ENCODE data around the gene TNK1.

TNK1 gene

GRCh38 chr17:7413346-7413985 lies 32.6 kb downstream of the TNK1 start:
- no peak for DNase-seq

GRCh38 chr17:7414837-7415236 lies 33.9 kb downstream of the TNK1 start:
- DNase-seq = no peak

- no peak for DNase-seq
Observed at GRCh38 chr17:7415784-7416183, 34.9 kb downstream of the TNK1 start.

- no peak for DNase-seq
Observed at GRCh38 chr17:7416323-7416722, 35.4 kb downstream of the TNK1 start.

- no peak for DNase-seq
Observed at GRCh38 chr17:7417056-7417655, 36.3 kb downstream of the TNK1 start.

- DNase-seq = no peak
Observed at GRCh38 chr17:7418472-7419152, 37.7 kb downstream of the TNK1 start.

- no peak for DNase-seq
Observed at GRCh38 chr17:7419819-7420610, 39.1 kb downstream of the TNK1 start, which contains the start of gene SPEM1. Gene SPEM1, plus strand, starts transcription at chr17:7420324. Its CDS starts 61 bp downstream, at chr17:7420385.

- DNase-seq = no peak
Observed at GRCh38 chr17:7421186-7421585, 40.3 kb downstream of the TNK1 start.

GRCh38 chr17:7423679-7424078 lies 42.8 kb downstream of the TNK1 start:
- DNase-seq = no peak

GRCh38 chr17:7425316-7425715 lies 44.4 kb downstream of the TNK1 start, which contains the start of gene SPEM2:
Gene SPEM2, plus strand, starts transcription at chr17:7425616. Its CDS starts 73 bp downstream, at chr17:7425689.
- DNase-seq = no peak

- DNase-seq = no peak
Observed at GRCh38 chr17:7425756-7426155, 44.9 kb downstream of the TNK1 start.

GRCh38 chr17:7426203-7426863 lies 45.4 kb downstream of the TNK1 start:
- no peak for DNase-seq

GRCh38 chr17:7426896-7427489 lies 46.1 kb downstream of the TNK1 start:
- no peak for DNase-seq

- DNase-seq = no peak
Observed at GRCh38 chr17:7427549-7427948, 46.7 kb downstream of the TNK1 start.

- DNase-seq = no peak
Observed at GRCh38 chr17:7428557-7428956, 47.7 kb downstream of the TNK1 start, which contains the start of gene SPEM3. Gene SPEM3, plus strand, starts transcription at chr17:7428857. Its CDS starts 46 bp downstream, at chr17:7428903.

- no peak for DNase-seq
Observed at GRCh38 chr17:7429722-7430121, 48.8 kb downstream of the TNK1 start.

- no peak for DNase-seq
Observed at GRCh38 chr17:7431231-7431630, 50.3 kb downstream of the TNK1 start.

- no peak for DNase-seq
Observed at GRCh38 chr17:7432296-7432695, 51.4 kb downstream of the TNK1 start.

- DNase-seq = peak; percentile 50 to 75
Observed at GRCh38 chr17:7435676-7436555, 55.0 kb downstream of the TNK1 start.

- peak; percentile 69 to 75 for DNase-seq
Observed at GRCh38 chr17:7436556-7437368, 55.9 kb downstream of the TNK1 start.

All from inflammatory macrophage treated with lipopolysaccharide for 1 hour (primary cell).